Thyroid gland (tissue), 4 donors: ENCODE results near the gene SH3BGRL2.

Experiments
- CTCF ChIP-seq, 6 experiments: fragments of 200-600 bp in 3 of 6; fragments of 450-650 bp in 3 of 6; sonication (generic) in 3 of 6; IDR thresholded peaks; one replicate each; pipeline ENCODE4 v1.5.1; 2016 to 2019; ENCODE audit warnings: antibody characterized with exemption in 6 of 6, mild to moderate bottlenecking in 2 of 6, inconsistent platforms in 1 of 6, moderate library complexity in 1 of 6
- POLR2A ChIP-seq, 2 donors: fragments of 450-650 bp; IDR thresholded peaks; one replicate each; pipeline ENCODE4 v1.6.1; 2017; ENCODE audit warnings: antibody characterized with exemption in 2 of 2, mild to moderate bottlenecking in 2 of 2, moderate library complexity in 1 of 2

DNA sequence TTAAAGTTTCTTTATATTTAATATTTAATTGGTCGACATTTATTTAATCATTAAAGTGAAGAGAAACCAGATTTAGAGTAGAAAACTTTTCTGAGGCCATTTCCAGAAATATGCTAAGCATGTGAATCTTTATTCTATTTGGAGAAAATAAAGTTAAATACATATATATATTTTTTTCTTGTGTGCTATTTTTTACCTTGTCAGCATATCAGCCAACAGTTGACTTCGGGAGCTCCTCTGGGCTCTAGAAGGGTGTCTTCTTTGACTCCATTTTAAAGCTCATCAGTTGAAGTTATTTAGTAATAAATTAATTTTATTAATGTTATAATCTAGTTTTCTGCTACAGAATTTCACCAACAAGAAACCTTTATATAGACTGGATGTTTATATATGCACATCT, 73.1 kb downstream of the SH3BGRL2 start:
- TF ChIP-seq CTCF (IDR thresholded peaks at IDR 0.05) = no peak
- no peak for TF ChIP-seq POLR2A (IDR thresholded peaks at IDR 0.05)
